ENCODE data around the gene TMEM63A.

- TF ChIP-seq CTCF (IDR thresholded peaks at IDR 0.05) (no peak), POLR2AphosphoS5 (IDR thresholded peaks at IDR 0.05; ENCODE audit: low read depth, low read length) (no peak), REST (IDR thresholded peaks at IDR 0.05; ENCODE audit: insufficient read depth in 1 of 2, low read depth in 2 of 2, low read length in 1 of 2) (no peak)
Measured at GRCh38 chr1:225903623-225904022, 21.4 kb upstream of the TMEM63A start.

Data from Panc1 (cell line).